Activated CD8-positive, alpha-beta memory T cell treated with anti-CD3 and anti-CD28 coated beads for 48 hours (primary cell): ENCODE data around the gene GNB3.

ENCODE experiments used
- DNase-seq, 3 experiments: peaks; one replicate each; pipeline ENCODE4 v3.0.0-alpha.2; 2020; ENCODE audit warnings: low read depth in 2 of 3, low spot score in 2 of 3

The GNB3 gene

DNA sequence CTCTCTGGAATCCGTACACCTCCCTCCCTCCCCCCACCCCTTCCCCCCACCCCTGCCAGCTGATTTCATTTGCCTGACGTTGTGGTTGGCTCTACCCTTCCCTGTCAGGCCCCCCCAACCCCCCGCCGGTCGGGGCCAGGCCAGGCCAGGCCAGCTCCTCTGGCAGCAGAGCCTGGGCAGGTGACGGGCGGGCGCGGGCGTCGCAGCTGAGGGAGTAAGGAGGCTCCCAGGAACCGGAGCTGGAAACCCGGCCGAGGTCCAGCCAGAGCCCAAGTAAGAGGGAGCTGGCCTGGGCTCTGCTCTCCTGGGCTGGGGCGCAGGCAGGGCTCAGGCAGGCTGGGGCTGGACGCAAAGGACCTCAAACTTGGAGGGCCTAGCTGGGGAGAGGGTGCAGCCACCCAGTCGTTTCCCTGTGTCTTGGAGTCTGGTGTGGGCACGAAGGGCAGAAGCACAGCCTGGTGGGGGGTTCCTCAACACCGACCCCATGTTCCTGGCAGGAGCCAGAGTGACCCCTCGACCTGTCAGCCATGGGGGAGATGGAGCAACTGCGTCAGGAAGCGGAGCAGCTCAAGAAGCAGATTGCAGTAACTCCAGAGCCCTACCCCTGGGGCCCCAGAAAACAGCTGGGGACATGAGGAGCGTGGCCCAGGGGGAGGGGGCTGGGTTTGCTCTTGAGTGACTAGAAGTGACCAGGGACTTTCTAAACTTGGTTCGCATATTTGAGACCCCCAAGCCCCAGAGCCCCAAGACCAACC lies at the start of gene GNB3:
Gene GNB3 (plus strand): TSS at position 165 of the 755 bp plus-strand sequence. CDS start 363 bp downstream, at position 528.
- DNase-seq, result no peak

GRCh38 chr12:6791931-6792520 lies 48.7 kb upstream of the GNB3 start:
- DNase-seq, result no peak

DNA sequence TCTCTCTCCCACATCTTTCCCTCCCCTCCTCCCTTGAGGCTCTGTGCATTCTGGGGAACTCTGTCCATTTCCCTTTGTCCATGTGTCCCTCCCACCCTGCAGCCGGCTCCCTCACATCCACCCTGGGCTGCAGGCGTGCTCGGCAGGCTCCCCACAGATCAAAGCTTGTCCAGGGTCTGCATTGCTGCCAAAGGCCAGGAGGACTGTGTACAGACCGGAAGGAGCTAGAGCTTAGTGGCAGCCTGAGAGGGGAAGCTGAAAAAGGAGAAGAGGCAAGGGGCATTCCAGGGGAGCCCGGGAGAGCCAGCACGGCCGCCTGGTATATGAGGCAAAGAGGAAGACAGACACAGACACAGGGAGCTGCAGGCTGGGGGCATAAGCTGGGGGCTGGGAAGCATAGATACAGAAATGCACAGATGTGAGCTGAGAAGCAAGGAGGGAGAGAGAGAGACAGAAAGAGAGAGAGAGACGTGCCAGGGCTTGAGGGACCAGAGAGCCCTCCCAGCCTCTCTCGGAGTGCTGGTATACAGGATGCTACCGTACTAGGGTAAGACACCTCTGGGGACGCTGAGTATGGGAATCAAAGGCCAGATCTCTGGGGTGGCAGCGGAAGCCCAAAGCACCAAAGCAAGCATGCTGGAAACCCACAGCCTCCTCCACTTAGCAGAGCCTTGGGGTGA lies 48.1 kb upstream of the GNB3 start:
- DNase-seq, result no peak

- no peak for DNase-seq
These were observed 45.6 kb upstream of the GNB3 start for GRCh38 chr12:6795088-6795487.

GRCh38 chr12:6796576-6796975 lies 44.1 kb upstream of the GNB3 start:
- no peak for DNase-seq

DNA sequence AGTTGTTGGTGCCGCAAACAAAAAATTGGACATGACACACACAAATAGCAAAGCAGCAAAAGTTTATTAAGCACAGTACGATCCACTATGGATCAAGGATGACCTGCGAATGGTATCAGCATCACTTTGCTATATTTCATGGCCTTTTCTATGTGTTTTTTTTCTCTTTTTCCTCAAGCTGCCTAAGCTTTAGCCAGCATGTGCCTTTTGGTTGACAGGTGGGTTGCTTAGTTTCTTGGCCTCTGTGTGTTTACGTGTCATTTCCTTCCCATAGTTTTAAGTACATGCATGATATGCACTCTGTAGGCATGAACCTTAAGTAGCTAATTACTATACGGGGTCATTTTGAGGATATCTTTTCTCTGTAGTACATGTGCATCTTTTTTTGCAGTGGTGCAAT lies 41.6 kb upstream of the GNB3 start:
- DNase-seq, result no peak

GRCh38 chr12:6807170-6807569 lies 33.6 kb upstream of the GNB3 start:
- no peak for DNase-seq

DNA sequence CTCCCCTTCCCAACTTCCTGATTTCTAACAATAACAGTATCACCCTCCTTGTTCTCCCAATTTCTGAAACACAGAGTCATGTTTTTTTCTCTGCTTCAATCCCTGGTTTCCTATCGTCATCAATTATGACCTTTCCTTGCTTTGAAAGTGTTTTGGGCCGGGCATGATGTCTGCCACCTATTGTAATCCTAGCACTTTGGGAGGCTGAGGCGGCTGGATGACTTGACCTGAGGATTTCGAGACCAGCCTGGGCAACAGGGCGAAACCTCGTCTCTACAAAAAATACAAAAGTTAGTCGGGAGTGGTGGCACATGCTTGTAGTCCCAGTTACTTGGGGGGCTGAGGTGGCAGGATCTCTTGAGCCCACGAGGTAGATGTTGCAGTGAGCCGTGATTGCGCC lies 31.7 kb upstream of the GNB3 start:
- no peak for DNase-seq

DNA sequence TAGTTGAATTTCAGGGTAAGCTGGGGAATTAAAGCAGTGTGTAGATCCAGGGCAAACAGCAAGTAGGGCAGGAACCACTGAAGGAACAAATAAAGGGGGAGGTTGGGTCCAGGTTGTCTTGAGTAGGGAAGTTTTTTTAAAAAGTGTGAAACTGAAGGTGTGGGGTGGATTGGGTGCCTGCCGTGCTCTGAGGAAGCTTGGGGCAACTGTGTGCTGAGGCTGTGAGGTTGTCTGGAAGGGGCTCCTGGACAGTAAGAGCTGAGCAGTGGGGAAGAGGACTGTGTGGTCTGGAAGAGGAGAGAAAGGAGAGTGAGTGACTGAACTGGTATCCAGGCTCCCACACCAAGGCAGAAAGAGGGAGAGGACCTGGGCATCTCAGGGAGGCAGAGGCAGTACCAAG lies 30.0 kb upstream of the GNB3 start:
- DNase-seq, result no peak

GRCh38 chr12:6813363-6813762 lies 27.4 kb upstream of the GNB3 start:
- no peak for DNase-seq

- DNase-seq, result no peak
These were observed 24.1 kb upstream of the GNB3 start for GRCh38 chr12:6816598-6816997.

DNA sequence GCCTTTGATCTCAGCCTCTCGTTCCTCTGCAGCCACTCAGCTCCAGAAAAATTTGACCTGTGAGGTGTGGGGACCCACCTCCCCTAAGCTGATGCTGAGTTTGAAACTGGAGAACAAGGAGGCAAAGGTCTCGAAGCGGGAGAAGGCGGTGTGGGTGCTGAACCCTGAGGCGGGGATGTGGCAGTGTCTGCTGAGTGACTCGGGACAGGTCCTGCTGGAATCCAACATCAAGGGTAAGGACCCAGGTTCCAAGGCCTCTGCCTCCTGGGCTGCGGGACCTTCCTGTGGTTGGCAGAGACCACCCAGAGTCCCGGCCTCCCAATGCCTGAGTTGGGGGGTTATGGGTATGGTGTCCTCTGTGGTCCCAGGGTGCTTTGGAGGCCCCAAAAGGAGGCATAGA lies 23.6 kb upstream of the GNB3 start:
- DNase-seq, result no peak

DNA sequence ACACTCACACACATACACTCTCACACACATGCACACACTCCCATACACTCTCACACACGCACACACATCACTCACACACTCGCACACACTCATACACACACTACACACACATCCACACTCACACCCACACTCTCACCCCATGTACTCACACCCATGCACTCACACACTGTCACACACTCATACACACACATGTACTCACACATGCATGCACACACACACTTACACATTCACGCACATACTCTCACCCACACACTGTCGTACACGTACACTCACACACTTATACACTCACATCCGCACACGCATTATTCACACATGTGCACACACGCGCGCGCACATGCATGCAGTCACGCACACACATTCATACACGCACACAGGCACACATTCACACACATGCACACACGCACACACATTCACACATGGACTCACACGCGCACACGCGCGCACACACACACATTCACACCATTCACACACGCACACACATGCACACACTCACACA lies 23.0 kb upstream of the GNB3 start:
- DNase-seq, result no peak

DNA sequence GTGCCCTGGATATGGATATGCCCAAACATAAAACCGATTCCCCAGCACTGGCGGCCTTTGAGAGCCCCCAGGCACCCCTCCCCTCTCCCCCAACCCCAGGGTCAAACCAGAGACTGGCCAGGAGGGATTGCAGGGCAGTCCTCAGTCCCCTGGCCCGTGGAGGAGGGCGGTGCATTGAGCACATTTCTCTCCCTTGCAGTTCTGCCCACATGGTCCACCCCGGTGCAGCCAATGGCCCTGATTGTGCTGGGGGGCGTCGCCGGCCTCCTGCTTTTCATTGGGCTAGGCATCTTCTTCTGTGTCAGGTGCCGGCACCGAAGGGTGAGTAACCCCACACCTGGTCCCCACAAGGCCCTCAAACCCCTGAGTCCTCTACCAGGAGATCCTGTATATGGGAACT lies 22.5 kb upstream of the GNB3 start:
- DNase-seq, result no peak

GRCh38 chr12:6818645-6819044 lies 22.1 kb upstream of the GNB3 start:
- no peak for DNase-seq

DNA sequence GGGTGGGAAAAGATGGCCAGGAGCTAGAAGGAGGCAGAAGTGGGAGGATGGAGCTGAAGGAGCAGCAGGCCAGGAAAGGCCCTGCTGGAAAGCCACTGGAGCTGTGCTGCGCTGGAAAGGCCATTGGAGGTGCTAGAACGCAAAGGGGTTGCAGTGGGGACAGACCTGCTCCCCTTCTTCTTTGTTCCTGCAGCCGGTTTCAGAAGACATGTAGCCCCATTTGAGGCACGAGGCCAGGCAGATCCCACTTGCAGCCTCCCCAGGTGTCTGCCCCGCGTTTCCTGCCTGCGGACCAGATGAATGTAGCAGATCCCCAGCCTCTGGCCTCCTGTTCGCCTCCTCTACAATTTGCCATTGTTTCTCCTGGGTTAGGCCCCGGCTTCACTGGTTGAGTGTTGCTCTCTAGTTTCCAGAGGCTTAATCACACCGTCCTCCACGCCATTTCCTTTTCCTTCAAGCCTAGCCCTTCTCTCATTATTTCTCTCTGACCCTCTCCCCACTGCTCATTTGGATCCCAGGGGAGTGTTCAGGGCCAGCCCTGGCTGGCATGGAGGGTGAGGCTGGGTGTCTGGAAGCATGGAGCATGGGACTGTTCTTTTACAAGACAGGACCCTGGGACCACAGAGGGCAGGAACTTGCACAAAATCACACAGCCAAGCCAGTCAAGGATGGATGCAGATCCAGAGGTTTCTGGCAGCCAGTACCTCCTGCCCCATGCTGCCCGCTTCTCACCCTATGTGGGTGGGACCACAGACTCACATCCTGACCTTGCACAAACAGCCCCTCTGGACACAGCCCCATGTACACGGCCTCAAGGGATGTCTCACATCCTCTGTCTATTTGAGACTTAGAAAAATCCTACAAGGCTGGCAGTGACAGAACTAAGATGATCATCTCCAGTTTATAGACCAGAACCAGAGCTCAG lies 21.4 kb upstream of the GNB3 start:
- DNase-seq, result no peak

DNA sequence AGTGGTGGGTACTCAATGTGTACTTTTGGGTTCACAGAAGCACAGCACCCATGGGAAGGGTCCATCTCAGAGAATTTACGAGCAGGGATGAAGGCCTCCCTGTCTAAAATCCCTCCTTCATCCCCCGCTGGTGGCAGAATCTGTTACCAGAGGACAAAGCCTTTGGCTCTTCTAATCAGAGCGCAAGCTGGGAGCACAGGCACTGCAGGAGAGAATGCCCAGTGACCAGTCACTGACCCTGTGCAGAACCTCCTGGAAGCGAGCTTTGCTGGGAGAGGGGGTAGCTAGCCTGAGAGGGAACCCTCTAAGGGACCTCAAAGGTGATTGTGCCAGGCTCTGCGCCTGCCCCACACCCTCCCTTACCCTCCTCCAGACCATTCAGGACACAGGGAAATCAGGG lies 20.6 kb upstream of the GNB3 start:
- no peak for DNase-seq

GRCh38 chr12:6821591-6822425 lies 18.9 kb upstream of the GNB3 start, which contains the start of gene GPR162:
Gene GPR162 (plus strand): TSS chr12:6821821. CDS start chr12:6823899, 2,078 bp downstream.
- no peak for DNase-seq

DNA sequence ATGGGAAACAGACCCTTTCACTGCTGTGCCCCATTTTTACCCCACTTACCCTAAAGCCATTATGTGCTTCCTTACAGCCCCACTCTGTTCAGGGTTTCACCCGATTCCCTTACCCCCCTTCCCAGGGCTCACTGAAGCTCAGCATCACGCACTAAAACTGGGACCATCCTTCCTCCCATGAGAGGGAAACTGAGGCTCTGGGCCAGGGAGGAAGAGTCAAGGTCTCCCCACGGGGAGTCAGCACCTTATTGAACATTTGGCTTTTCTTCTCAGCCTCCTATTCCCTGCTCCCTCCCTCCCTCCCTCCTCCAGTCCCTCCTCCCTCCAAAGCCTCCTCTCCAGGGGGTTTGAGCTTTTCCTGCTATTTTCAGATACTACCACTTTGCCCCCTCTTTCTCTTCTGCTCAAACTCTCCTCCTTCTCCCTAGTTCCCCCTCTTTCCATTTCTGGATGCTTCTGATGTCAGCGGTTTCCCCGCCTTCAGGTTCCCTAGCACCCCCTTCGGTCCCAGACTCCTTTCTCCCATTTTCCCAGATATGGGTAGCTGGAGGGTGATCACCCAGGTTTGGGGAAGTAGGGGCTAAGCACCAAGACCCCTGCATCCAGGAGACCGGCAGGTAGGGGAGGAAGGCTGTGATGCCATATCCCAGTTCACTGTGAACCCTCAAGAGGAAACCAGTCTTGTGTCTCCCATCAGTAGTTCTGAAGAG lies 18.1 kb upstream of the GNB3 start:
- DNase-seq, result no peak
